Nephron (organoid): ENCODE results near the gene CAPN13.
A peak's percentile ranks its signal among the peaks of the same experiment; 100 is the strongest.

Experiments used
- H3K27ac Mint-ChIP-seq, 3 experiments: 2 replicates each; pipeline ENCODE4 v1.8.0; 2020; ENCODE audit warnings: mixed read lengths in 3 of 3, mild to moderate bottlenecking in 2 of 3, moderate library complexity in 1 of 3
- H3K27me3 Mint-ChIP-seq: 2 replicates; pipeline ENCODE4 v1.8.0; 2021; ENCODE audit warnings: low read depth, mild to moderate bottlenecking, moderate library complexity, mixed read lengths
- H3K36me3 Mint-ChIP-seq: 2 replicates; pipeline ENCODE4 v1.8.0; 2020; ENCODE audit warnings: low read depth, mixed read lengths
- H3K4me1 Mint-ChIP-seq: 2 replicates; pipeline ENCODE4 v1.8.0; 2020; ENCODE audit warnings: mixed read lengths
- H3K4me3 Mint-ChIP-seq, 3 experiments: 2 replicates each; pipeline ENCODE4 v1.8.0; 2020; ENCODE audit warnings: mild to moderate bottlenecking in 3 of 3, mixed read lengths in 3 of 3, moderate library complexity in 2 of 3
- H3K9me3 Mint-ChIP-seq: 2 replicates; pipeline ENCODE4 v1.8.0; 2020; ENCODE audit warnings: mixed read lengths
- CTCF ChIP-seq, 3 experiments: fragments of 200-600 bp; sonication (generic); IDR thresholded peaks; one replicate each; pipeline ENCODE4 v1.5.0; 2021; ENCODE audit warnings: antibody characterized with exemption in 3 of 3; ENCODE audit not compliant: unreplicated experiment in 3 of 3

Gene CAPN13

GRCh38 chr2:30691948-30692828, 115.1 kb downstream of the CAPN13 start:
- H3K27me3 Mint-ChIP-seq: peaks cover 15% of the 10 kb centered on the region
- H3K4me3 Mint-ChIP-seq: no peak overlapping the region
- peaks cover 38% of the 10 kb centered on the region for H3K4me1 Mint-ChIP-seq
- TF ChIP-seq CTCF (IDR thresholded peaks at IDR 0.05; ENCODE audit: unreplicated experiment in 3 of 3): no peak
- H3K36me3 Mint-ChIP-seq: no peaks in the 10 kb centered on the region
- no peaks in the 10 kb centered on the region for H3K9me3 Mint-ChIP-seq
- H3K27ac Mint-ChIP-seq: no peak overlapping the region

GRCh38 chr2:30691091-30691947, 115.9 kb downstream of the CAPN13 start:
- TF ChIP-seq CTCF (IDR thresholded peaks at IDR 0.05; ENCODE audit: unreplicated experiment in 3 of 3): no peak
- H3K4me3 Mint-ChIP-seq: no peak overlapping the region
- H3K36me3 Mint-ChIP-seq: no peaks in the 10 kb centered on the region
- no peak overlapping the region for H3K27ac Mint-ChIP-seq
- no peaks in the 10 kb centered on the region for H3K9me3 Mint-ChIP-seq
- H3K4me1 Mint-ChIP-seq: peaks cover 38% of the 10 kb centered on the region
- H3K27me3 Mint-ChIP-seq: peaks cover 15% of the 10 kb centered on the region

GRCh38 chr2:30690126-30690561, 117.1 kb downstream of the CAPN13 start:
- H3K4me3 Mint-ChIP-seq: peak overlapping the region in 2 of 3 experiments; percentile 39 to 43
- H3K36me3 Mint-ChIP-seq: no peaks in the 10 kb centered on the region
- H3K27me3 Mint-ChIP-seq: peaks cover 15% of the 10 kb centered on the region
- H3K9me3 Mint-ChIP-seq: no peaks in the 10 kb centered on the region
- peak overlapping the region; percentile 63 to 79 (median 65) for H3K27ac Mint-ChIP-seq
- no peak for TF ChIP-seq CTCF (IDR thresholded peaks at IDR 0.05; ENCODE audit: unreplicated experiment in 3 of 3)
- H3K4me1 Mint-ChIP-seq: peaks cover 43% of the 10 kb centered on the region

- peaks cover 38% of the 10 kb centered on the region for H3K4me1 Mint-ChIP-seq
- no peak for TF ChIP-seq CTCF (IDR thresholded peaks at IDR 0.05; ENCODE audit: unreplicated experiment in 3 of 3)
- peaks cover 15% of the 10 kb centered on the region for H3K27me3 Mint-ChIP-seq
- H3K9me3 Mint-ChIP-seq: no peaks in the 10 kb centered on the region
- peak overlapping the region; percentile 63 to 79 (median 77) for H3K27ac Mint-ChIP-seq
- no peaks in the 10 kb centered on the region for H3K36me3 Mint-ChIP-seq
- H3K4me3 Mint-ChIP-seq: peak overlapping the region in 2 of 3 experiments; percentile 43 to 53
Measured at GRCh38 chr2:30689496-30690125, 117.6 kb downstream of the CAPN13 start.

GRCh38 chr2:30688956-30689401, 118.3 kb downstream of the CAPN13 start:
- Mint-ChIP-seq H3K4me1 (peaks cover 37% of the 10 kb centered on the region), H3K36me3 (no peaks in the 10 kb centered on the region), H3K27me3 (peaks cover 13% of the 10 kb centered on the region), H3K4me3 (peak overlapping the region in 1 of 3 experiments; percentile 53), H3K9me3 (no peaks in the 10 kb centered on the region), H3K27ac (peak overlapping the region; percentile 63 to 77 (median 67))
- no peak for TF ChIP-seq CTCF (IDR thresholded peaks at IDR 0.05; ENCODE audit: unreplicated experiment in 3 of 3)
